HG03039 (cell line): Measurements from ENCODE around the gene PRPH2.
"Not testable (repeated sequence)": the region's sequence is repeated elsewhere in the genome, so short reads cannot be mapped to it uniquely, and the experiment has no call there.

ENCODE experiments used
- ATAC-seq: cut with Tn5 transposase; IDR thresholded peaks from one replicate; pipeline ENCODE4 v1.9.1; 2021; ENCODE audit warnings: mild to moderate bottlenecking, moderate library complexity; ENCODE audit not compliant: unreplicated experiment

PRPH2 gene

GRCh38 chr6:42702200-42702599 lies 20.2 kb downstream of the PRPH2 start:
- ATAC-seq, result no peak

GRCh38 chr6:42698217-42698616 lies 24.2 kb downstream of the PRPH2 start:
- ATAC-seq, result no peak

- ATAC-seq, result no peak
These were observed 25.1 kb downstream of the PRPH2 start for GRCh38 chr6:42697268-42697655.

- no peak for ATAC-seq
These were observed 25.7 kb downstream of the PRPH2 start for GRCh38 chr6:42696526-42697267.

GRCh38 chr6:42694586-42694985 lies 27.8 kb downstream of the PRPH2 start:
- no peak for ATAC-seq

- no peak for ATAC-seq
These were observed 28.6 kb downstream of the PRPH2 start for GRCh38 chr6:42693725-42694323.

GRCh38 chr6:42692137-42692911 lies 30.1 kb downstream of the PRPH2 start:
- no peak for ATAC-seq

GRCh38 chr6:42690872-42691271 lies 31.5 kb downstream of the PRPH2 start:
- no peak for ATAC-seq

- ATAC-seq, result no peak
These were observed 32.2 kb downstream of the PRPH2 start for GRCh38 chr6:42690151-42690702.

GRCh38 chr6:42689371-42689770 lies 33.0 kb downstream of the PRPH2 start:
- ATAC-seq, result no peak

GRCh38 chr6:42688281-42688680 lies 34.1 kb downstream of the PRPH2 start:
- no peak for ATAC-seq

- no peak for ATAC-seq
These were observed 43.0 kb downstream of the PRPH2 start for GRCh38 chr6:42679358-42679757.

GRCh38 chr6:42674780-42675179 lies 47.6 kb downstream of the PRPH2 start:
- no peak for ATAC-seq

GRCh38 chr6:42674368-42674767 lies 48.0 kb downstream of the PRPH2 start:
- ATAC-seq, result not testable (repeated sequence)

GRCh38 chr6:42664718-42665117 lies 57.7 kb downstream of the PRPH2 start:
- no peak for ATAC-seq

- ATAC-seq, result no peak
These were observed 60.8 kb downstream of the PRPH2 start for GRCh38 chr6:42661540-42662153.

- no peak for ATAC-seq
These were observed 62.6 kb downstream of the PRPH2 start for GRCh38 chr6:42659806-42660205.

- no peak for ATAC-seq
These were observed 68.5 kb downstream of the PRPH2 start for GRCh38 chr6:42653851-42654250.

- no peak for ATAC-seq
These were observed 70.2 kb downstream of the PRPH2 start for GRCh38 chr6:42652024-42652746.
